NCI-H1930 (cell line): ENCODE measurements around the gene BACE2.
A peak's percentile ranks its signal among the peaks of the same experiment; 100 is the strongest.

Source experiments
- DNase-seq, 2 experiments: peaks; one replicate each; lab custom pipeline; 2025; lab: John Stamatoyannopoulos, UW

BACE2 gene

DNA sequence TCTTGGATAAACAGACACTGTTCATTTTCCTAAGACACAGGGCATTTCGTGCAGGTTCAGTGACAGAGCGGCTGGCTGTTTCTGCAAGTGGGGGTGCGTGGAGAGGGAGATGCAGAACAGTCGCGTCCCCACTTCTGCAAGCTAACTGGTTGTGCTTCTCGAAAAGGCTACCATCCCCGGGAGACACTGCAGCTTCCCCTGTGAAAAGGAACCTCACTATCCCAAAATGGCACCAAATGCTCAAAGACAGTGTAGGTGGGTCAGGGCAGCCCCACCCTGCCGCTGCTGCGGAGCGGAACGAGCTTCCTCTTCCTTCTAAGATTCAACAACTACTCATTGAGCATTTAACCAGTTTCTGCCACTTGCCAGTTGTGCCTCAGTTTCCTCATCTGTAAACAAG lies 19.2 kb upstream of the BACE2 start:
- DNase-seq = no peak

DNA sequence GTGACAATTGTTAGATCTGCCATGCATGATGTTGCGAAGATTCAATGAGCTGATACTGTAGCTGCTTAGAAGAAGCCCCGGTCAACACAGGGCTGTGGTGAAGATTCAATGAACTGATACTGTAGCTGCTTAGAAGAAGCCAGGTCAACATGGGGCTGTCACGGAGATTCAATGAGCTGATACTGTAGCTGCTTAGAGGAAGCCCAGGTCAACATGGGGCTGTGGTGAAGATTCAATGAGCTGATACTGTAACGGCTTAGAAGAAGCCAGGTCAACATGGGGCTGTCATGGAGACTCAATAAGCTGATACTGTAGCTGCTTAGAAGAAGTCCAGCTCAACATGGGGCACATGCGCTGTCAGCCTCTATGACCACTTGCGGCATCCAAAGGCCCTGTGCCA lies 18.8 kb upstream of the BACE2 start:
- DNase-seq = no peak

DNA sequence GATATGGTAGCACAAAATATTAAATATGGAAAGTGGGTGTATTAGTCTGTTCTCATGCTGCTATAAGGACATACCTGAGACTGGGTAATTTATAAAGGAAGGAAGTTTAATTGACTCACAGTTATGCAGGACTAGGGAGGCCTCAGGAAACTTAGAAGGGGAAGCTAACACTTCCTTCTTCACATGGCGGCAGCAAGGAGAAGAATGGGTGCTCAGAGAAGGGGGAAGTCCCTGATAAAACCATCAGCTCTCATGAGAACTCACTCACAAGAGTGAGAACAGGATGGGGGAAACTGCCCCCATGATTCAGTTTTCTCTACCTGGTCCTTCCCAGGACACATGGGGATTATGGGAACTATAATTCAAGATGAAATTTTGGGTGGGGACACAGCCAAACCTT lies 15.8 kb upstream of the BACE2 start:
- no peak for DNase-seq

DNA sequence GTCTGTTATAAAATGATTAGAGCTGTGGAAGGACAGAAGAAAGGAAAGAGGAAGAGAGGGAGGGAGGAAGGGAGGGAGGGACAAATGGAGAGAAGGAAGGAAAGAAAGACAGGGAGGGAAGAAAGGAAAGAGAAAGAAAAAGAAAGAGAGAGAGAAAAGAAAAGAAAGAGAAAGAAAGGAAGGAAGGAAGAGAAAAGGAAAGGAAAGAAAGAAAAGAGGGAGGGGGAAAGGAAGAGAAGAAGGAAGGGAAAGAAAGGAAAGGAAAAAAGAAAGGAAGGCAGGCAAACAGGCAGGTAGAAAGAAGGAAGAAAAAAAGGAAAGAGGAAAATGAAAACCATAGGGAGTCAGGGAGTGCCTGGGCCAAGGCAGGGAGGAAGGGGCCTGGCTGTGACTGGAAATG lies 14.5 kb upstream of the BACE2 start:
- no peak for DNase-seq

DNA sequence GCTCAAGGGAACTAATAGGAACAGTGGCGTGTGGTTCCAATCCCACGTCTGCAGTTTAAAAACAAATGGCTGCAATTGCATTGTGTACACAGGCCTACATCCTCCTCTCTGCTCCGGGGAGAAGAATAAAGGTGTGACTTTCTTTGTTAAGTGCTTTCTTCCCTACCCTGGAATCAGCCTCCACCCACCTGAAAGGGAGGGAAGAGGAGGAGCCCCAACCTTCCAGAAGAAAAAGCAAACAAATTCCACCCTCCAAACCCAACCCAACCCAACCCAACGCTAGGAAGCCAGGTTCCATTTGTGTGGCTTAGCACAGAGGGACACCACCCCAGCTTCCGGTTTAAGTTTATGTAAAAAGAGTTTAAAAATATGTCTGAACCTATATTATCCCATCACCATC lies 11.8 kb upstream of the BACE2 start:
- no peak for DNase-seq

DNA sequence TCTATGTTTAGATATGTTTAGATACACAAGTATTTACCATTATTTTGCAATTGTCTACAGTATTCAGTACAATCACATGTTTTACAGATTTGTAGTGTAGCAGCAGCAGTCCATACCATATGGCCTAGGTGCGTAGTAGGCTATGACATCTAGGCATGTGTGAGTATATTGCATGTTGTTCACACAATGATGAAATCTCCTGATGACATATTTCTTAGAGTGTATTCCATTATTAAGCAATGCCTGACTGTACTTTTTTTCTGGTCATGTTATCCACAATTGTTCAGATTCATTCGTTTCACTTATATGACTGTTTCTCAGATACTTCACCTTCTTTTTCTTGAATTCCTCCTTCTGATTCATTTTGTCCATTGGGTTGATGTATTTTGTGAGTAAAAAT lies 9.9 kb upstream of the BACE2 start:
- no peak for DNase-seq

DNA sequence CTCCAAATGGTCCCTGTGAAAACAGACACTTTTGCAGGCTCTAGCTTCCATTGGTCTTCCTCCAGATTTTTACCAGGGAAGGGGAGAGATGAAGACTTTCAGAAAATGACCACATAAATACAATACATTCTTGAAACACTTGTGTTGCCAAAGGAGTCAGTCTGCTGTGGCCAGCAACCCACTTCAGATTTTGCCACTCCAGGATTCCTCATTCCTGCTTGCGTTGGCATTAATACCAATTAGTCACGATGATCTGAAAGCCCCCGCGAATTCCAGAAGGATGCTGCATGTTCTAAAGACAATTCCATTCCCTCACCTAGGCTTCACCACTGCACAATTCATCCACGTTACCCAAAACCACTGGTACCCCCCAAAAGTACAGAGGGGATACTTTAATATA lies 7.9 kb upstream of the BACE2 start:
- no peak for DNase-seq

DNA sequence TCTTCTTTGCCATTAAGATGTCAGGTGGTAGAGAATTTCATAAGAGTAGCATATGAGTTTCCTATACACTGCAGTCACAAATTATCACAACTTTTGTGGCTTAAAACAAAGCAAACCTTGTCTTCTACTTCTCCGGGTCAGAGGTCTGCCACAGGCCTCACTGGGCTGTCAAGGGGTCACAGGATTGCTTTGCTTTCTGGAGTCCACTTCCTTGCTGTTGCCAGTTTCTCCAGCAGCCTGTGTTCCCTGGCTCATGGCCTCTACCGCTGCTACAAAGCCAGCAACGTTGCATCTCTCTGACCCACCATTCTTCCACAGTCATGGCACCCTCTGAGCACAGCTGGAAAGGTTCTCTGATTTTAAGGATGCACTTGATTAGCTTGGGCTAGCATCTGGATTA lies 6.5 kb upstream of the BACE2 start:
- no peak for DNase-seq

DNA sequence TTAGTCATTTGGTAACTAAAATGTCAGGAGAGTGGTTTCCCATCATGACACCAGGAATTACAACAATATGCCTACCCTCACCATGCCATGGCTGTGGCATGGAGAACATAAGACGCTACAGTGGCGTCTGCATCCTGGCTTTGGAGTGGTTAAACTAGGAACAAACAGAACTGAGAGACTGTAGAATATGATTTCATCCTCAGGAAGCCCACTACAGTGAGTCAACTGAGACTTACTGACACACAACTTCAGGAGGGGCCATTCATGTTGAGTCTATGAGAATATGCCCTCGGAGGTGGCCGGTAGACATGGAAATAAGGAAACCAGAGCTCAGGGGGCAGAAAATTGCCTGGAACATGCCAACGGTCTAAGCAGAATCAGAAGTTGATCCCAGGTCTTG lies 5.9 kb upstream of the BACE2 start:
- no peak for DNase-seq

DNA sequence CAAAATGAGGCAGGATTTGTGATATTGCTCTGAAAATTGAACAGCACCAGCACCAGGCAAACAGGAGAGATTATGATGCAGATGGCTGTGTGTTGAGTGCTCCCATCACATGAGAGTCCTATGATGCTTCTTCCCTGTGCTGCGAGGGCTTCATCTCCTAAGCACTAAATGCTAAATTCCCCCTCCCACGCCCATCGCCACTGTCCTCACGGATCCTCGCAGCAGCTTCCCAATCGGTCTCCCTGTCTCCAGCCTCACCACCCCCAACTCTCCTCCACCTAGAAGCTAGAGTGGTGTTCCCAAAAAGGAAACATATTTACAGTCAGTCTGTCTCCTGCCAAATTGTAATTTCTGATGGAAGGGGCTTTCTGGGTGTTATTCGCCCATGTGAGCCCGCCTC lies 4.9 kb upstream of the BACE2 start:
- no peak for DNase-seq

DNA sequence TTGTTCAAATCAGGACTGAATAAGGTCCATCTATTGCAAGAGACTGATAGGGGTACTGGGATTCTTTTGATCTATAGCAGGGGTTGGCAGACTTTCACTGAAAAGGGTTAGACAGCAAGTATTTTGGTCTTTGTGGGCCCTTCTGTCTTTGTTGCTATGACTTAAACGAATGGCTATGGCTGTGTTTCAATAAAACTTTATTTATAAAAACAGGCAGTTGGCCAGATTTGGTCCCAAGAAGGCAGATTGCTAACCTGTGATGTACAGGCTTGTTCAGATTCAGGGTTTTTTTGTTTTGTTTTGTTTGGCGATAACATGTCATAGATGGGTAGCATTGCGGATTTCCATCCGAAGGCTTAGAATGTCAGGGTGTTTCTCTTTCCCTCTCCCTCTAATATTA lies 3.9 kb upstream of the BACE2 start:
- no peak for DNase-seq

DNA sequence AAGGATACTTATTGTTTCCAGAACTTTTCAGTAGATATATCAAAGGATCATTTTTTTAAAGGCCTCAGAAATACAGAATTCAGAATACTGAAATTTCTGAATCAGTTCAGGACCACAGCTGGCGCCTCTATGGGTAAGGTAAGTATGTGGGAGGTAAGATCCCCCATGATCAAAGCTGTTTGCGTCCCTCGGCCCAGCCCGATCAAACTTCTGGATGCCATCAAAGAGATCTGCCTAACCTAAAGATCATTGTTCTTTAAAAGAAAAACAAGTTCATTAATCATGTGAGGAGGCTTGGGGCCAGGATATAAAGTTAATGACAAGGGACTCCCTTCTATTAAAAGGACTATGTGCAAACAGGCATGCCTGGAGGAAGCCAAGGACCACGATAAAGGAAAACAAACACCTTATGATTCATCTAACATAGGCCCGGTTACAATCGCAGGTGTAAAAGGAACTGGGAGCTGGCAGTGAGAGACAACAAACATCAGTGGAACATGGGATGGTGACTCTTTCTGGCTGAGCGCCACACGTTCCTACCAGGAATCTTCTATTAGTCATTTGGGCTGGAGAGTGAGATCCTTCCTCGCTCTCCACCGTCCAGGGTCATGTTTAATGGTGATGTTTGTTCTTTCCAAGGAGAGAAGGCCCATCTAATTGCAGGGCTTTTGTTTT lies 2.8 kb upstream of the BACE2 start:
- no peak for DNase-seq

DNA sequence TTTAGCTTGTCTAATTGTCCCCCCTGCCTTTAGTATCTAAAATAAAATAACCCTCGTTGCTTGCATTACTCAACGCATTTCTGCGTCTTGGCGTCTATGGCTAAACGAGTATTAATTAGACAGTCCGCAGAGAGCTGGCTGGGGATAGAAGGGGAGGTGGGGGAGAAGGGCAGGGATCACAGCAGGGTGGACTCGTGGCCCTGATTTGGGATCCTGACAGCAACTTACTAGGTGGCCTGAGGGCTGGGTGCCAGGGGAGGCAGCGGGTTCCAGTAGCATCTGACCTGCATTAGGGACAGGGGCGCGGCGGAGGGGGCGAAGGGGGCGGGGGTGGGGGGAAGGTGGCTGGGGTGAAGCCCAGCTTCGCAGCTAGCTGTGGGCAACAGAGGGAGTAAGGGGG lies 1.1 kb upstream of the BACE2 start:
- no peak for DNase-seq

DNA sequence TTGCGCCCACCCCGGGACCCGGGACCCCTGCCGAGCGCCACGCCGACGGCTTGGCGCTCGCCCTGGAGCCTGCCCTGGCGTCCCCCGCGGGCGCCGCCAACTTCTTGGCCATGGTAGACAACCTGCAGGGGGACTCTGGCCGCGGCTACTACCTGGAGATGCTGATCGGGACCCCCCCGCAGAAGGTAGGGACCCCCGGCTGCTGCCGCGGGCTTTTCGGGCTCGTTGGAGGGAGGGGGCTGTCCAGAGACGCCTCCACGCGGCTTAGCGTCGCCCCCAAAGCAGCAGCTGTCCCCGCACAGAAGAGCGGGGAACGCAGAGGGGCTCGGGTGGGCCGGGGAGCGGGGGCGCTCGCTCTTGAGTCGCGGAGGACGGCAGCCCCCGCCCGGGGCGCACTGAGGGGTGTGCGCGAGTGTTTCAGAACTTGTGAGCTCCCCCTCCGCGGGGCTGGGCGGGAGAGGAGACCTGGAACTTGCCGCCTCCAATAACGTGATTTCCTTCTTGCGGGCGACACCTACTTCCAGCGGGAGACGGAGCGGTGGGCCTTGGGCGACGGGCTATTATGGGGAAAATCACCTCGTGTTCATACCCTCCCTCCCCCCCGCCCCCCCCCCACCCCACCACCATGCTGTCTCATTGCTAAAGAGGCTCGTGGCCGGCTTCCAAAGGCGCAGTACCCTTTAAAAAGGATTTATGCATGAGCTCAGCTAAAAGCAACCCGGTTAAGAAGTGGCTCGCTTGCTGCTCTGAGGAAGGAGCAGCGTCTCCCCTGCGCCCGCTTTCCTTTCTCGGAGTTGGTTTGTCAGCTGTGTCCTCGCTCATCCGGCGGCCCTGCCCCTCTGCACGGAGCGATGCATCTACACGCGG lies 664 bp downstream of the BACE2 start:
- DNase-seq = no peak

DNA sequence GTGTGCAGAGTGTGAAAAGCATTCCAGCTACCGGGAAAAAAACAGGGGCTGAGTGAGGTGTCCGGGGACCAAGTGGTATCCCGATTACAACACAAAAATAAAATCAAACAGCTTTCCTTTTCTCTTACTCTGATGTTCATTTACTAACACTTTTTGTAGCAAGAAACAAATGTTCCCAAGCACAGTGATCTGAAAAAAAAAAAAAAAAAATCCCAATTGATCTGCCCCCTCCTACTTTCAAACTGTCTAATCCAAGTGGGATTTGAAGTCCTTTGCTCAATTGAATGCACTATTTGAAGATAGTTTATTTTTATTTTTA lies 1.3 kb downstream of the BACE2 start:
- DNase-seq = no peak

DNA sequence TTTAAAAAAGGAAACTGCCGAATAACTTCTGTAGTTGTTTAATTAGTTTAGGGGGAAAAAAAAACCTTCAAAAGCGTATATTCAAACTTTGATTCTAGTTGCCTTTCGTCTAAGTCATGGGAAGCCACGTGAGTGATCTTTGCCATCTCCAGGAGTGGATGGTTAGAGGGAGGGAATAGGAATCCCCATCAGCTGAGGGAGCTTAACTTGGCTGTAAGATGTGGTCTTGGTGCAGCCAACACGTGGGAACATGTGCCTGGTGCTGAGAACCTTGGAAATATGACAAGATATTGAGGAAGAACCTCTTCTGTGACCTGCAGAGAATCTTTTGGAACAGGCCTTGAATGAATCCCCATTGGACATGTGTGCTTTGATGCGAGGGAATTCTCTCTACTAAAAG lies 1.7 kb downstream of the BACE2 start:
- no peak for DNase-seq

DNA sequence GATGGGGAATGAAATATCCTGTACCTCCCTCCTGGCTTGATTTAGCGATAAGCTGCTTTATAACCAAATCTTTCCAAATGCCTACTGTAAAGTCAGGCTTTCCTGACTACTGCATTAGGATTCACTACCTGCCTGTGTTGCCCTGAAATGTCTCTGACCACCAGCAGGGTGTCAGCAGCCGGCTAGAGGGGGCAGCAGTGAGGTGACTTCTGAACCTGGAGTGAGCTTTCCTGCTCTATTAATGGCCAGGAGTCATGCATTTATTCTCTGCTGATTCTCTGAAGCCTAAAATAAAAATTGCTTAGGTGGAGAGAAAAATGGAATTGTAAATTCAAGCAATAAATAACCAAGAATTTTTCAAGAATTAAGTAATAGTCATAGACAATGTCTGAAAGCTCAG lies 2.5 kb downstream of the BACE2 start:
- DNase-seq = peak in 1 of 2 experiments; percentile 2

DNA sequence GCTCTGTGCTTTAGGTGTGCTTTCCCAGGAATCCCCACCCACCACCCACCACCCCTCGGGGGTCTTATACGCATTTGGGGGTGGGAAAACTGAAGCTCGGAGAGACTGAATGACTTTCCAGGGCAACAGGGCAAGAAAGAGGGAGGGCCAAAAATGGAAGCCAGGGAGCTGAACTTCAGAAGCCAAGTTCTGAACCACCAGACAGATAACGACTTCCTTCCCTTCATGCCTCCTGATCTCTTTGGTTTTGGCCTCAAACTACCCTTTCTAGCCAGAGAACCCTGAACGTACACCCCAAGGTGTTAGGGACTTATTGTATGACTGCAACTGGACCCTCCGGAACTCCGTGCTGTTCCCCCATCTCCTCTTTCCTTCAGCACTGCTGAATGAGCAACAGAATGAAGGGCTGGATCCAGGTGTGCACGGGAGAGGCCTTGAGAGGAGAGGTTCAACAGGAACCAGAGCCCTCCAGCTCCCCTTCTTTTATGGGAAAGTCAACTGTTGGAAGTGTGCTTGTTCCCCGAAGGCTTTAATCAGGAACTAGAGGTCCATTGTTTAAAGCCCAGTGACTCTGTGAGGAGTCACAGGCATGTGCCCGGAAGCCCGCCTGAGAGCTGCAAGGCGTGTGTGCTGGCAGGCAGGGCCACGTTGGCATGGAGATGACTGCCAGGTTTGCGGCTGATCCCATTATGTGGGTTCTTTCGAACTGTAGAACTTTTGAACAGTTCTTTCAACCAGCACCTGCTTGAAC lies 3.1 kb downstream of the BACE2 start:
- no peak for DNase-seq

DNA sequence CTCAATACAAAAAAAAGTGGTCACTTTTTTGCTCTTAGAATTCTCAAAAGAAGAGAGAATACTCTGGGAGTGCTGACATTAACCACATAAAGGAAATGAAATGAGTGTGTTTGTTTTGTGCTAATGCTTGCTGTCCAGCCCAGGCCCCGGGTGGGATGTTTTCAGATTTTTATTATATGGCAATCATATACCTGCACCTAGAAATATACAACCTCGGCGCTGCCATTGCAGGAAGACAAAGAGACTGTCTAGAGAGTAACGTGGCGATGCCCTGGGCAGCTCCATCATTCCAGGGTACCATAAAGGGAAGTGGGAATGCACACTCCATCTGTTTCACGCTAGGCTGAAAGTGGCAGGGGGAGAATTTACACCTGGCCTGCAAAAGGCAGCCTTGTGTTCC lies 7.1 kb downstream of the BACE2 start:
- no peak for DNase-seq

DNA sequence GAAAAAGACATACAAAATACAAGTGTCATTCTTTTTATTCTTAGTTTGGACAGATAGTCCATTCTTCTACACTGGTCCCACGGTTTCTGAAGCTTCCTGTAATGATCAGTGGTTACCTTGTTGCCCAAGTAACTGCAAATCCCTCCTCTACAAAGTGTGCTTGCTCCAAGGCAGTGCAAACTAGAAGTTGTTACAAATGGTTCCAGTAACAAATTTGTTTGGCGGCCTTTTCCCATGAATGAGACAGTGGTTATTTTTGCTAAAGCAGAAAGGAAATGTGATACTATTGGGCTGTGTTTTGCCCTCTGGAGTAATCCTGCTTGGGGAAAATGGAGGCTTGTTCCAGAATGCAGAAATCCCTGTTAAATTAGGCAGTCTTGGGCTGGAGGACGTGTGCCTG lies 8.9 kb downstream of the BACE2 start:
- DNase-seq = no peak

DNA sequence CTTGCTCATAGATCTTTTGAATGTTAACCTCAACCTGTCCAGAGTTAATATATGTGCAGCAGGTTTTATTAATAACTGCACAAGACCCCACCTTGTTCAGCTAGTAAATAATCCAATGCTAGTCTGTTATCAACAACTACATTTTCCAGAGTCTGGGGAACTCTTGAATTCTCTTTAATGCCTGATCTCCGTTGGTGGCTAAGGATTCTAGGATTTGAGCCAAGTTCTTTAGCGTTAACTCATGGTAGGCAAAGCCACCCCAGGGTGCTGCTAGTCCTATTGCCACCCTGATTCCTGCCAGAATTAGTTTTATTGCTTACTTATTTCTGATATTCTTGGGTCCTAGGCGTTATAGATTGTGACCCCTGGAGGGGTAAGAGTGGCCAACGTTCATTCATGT lies 12.8 kb downstream of the BACE2 start:
- DNase-seq = no peak

DNA sequence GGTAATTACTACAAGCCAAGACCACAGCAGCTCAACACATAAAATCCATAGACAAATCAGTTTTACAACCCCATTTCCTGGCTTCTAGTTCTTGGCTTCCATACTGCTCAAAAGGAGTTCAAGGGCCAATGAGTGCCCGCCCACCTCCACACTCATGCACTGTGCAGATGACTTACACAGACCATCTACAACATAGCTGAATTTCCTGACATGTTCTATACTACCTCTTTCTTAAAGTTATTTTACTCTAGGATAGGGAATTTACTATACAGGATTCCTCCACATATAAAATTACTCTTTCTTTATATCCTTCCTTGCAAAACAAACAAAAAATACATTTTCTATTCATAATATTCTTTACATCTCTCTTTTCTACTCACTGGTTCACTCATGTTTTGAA lies 14.6 kb downstream of the BACE2 start:
- no peak for DNase-seq

DNA sequence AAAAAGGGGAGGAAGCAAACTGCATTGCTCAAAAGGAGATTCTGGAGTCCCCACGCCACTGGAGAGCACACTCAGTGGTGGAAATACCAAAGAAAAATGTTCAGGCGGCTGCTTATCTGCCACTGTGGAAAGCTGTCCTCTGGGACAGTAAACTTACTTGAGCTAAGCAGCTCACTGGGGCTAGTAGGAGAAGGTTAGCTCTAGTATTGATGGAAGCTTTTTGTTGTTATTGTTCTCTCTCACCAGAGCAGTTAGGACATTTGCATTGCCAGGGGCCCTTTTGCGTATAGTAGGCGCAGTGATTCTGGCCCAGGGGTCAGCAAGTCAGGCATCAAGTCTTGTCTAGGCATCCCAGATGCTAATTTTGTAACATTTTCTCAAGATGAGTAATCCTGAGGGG lies 15.6 kb downstream of the BACE2 start:
- no peak for DNase-seq
